IMR-90 (cell line): ENCODE results near the gene TRAPPC2B. TPM values are rescaled to one million over a fixed set of nuclear protein-coding genes. Genes with fewer than 3 reads are reported as not detected.

Source experiments
- ATAC-seq: fragments of 200-7000 bp; cut with Tn5 transposase; 2 replicates; pipeline ENCODE4 v1.9.1; 2020; ENCODE audit warnings: low read depth, mild to moderate bottlenecking, moderate library complexity
- BruUV-seq: library from RNA; stranded (reverse); fragments of 400-500 nt; replicated peaks from 2 replicates; lab custom pipeline; 2021; lab: Mats Ljungman, UMichigan
- CTCF ChIA-PET: fragments of 300-600 bp; formaldehyde crosslinking; extraction: SDS; loops from one replicate; lab custom pipeline; 2021; ENCODE audit warnings: antibody characterized with exemption; lab: Yijun Ruan, JAX
- POLR2A ChIA-PET: fragments of 300-600 bp; sonication (Branson Sonifier 250); formaldehyde crosslinking; loops from one replicate; lab custom pipeline; 2022; ENCODE audit warnings: antibody characterized with exemption; ENCODE audit not compliant: unreplicated experiment; lab: Charles Lee
- DNase-seq: peaks from one replicate; pipeline ENCODE4 v3.0.0; 2013
- H2AFZ ChIP-seq: replicated peaks from 2 replicates; pipeline ENCODE3; 2013; ENCODE audit warnings: low read length, mild to moderate bottlenecking; ENCODE audit not compliant: poor library complexity
- H2AK5ac ChIP-seq: 2 replicates; pipeline ENCODE4 v1.6.1; 2013; ENCODE audit warnings: low read depth, low read length, inconsistent platforms
- H2AK9ac ChIP-seq: replicated peaks from 2 replicates; pipeline ENCODE3; 2013; ENCODE audit warnings: mild to moderate bottlenecking, low read depth, low read length, moderate library complexity; ENCODE audit not compliant: poor library complexity
- H2BK120ac ChIP-seq: 2 replicates; pipeline ENCODE4 v1.6.1; 2013; ENCODE audit warnings: low read depth, low read length, inconsistent platforms
- H2BK15ac ChIP-seq: 3 replicates; pipeline ENCODE4 v1.6.1; 2013; ENCODE audit warnings: low read depth, low read length, inconsistent platforms
- H2BK20ac ChIP-seq: 2 replicates; pipeline ENCODE4 v1.6.1; 2013; ENCODE audit warnings: low read depth, mild to moderate bottlenecking, inconsistent platforms, low read length, moderate library complexity
- H2BK5ac ChIP-seq: 2 replicates; pipeline ENCODE4 v1.6.1; 2013; ENCODE audit warnings: mild to moderate bottlenecking, low read depth, low read length, inconsistent platforms; ENCODE audit not compliant: poor library complexity, severe bottlenecking
- H3K14ac ChIP-seq: replicated peaks from 2 replicates; pipeline ENCODE4 v1.6.1; 2013; ENCODE audit warnings: low read depth, low read length, inconsistent platforms
- H3K18ac ChIP-seq: 2 replicates; pipeline ENCODE4 v1.6.1; 2013; ENCODE audit warnings: low read depth, low read length, control low read depth
- H3K23ac ChIP-seq: 2 replicates; pipeline ENCODE4 v1.6.1; 2013; ENCODE audit warnings: low read depth, low read length, inconsistent platforms
- H3K27ac ChIP-seq: 2 replicates; pipeline ENCODE4 v1.5.1; 2013; ENCODE audit warnings: mild to moderate bottlenecking, control low read depth, low read length; ENCODE audit not compliant: insufficient read depth
- H3K27me3 ChIP-seq: 2 replicates; pipeline ENCODE4 v1.6.1; 2013; ENCODE audit warnings: low read length; ENCODE audit not compliant: control insufficient read depth, insufficient read depth
- H3K36me3 ChIP-seq: 2 replicates; pipeline ENCODE4 v1.6.1; 2013; ENCODE audit warnings: low read length, mixed read lengths; ENCODE audit not compliant: control insufficient read depth, insufficient read depth
- H3K4ac ChIP-seq: 2 replicates; pipeline ENCODE4 v1.6.1; 2013; ENCODE audit warnings: low read depth, low read length, inconsistent platforms
- H3K4me1 ChIP-seq: 2 replicates; pipeline ENCODE4 v1.6.1; 2013; ENCODE audit warnings: low read length, mixed read lengths; ENCODE audit not compliant: control insufficient read depth, insufficient read depth
- H3K4me2 ChIP-seq: 2 replicates; pipeline ENCODE4 v1.6.1; 2013; ENCODE audit warnings: low read depth, mild to moderate bottlenecking, control low read depth, low read length, moderate library complexity
- H3K4me3 ChIP-seq: 2 replicates; pipeline ENCODE4 v1.5.1; 2013; ENCODE audit warnings: low read depth, mild to moderate bottlenecking, control low read depth, low read length, moderate library complexity; ENCODE audit not compliant: insufficient read depth
- H3K56ac ChIP-seq: 2 replicates; pipeline ENCODE4 v1.6.1; 2013; ENCODE audit warnings: low read length, inconsistent platforms; ENCODE audit not compliant: insufficient read depth; ENCODE audit errors: extremely low read depth
- H3K79me1 ChIP-seq, 2 experiments: 2 replicates each; pipeline ENCODE4 v1.6.1; 2013; ENCODE audit warnings: low read length in 2 of 2, inconsistent platforms in 1 of 2, low read depth in 1 of 2
- H3K9ac ChIP-seq: 2 replicates; pipeline ENCODE4 v1.6.1; 2013; ENCODE audit warnings: low read depth, low read length, control low read depth
- H3K9me1 ChIP-seq: 2 replicates; pipeline ENCODE4 v1.6.1; 2013; ENCODE audit warnings: low read length, inconsistent platforms; ENCODE audit not compliant: insufficient read depth
- H3K9me3 ChIP-seq: 2 replicates; pipeline ENCODE4 v1.6.1; 2013; ENCODE audit warnings: low read length; ENCODE audit not compliant: control insufficient read depth, insufficient read depth
- H4K20me1 ChIP-seq: 2 replicates; pipeline ENCODE4 v1.6.1; 2013; ENCODE audit warnings: low read length, inconsistent platforms; ENCODE audit not compliant: insufficient read depth
- H4K5ac ChIP-seq: 2 replicates; pipeline ENCODE4 v1.6.1; 2013; ENCODE audit warnings: mild to moderate bottlenecking, low read depth, low read length, control low read depth
- H4K8ac ChIP-seq, 2 experiments: 2 replicates each; pipeline ENCODE4 v1.6.1; 2013; ENCODE audit warnings: low read depth in 2 of 2, low read length in 2 of 2, control low read depth in 1 of 2, inconsistent platforms in 1 of 2
- H4K91ac ChIP-seq: 2 replicates; pipeline ENCODE4 v1.6.1; 2013; ENCODE audit warnings: low read depth, low read length, inconsistent platforms; ENCODE audit not compliant: insufficient read depth
- BHLHE40 ChIP-seq: fragments of 150-350 bp; IDR thresholded peaks from 2 replicates; pipeline ENCODE4 v1.6.1; 2016; ENCODE audit warnings: mild to moderate bottlenecking, low read depth, low read length
- CEBPB ChIP-seq: IDR thresholded peaks from 2 replicates; pipeline ENCODE4 v1.6.1; 2012; ENCODE audit warnings: low read depth, low read length, improper control_type of control experiment
- CHD1 ChIP-seq: IDR thresholded peaks from 2 replicates; pipeline ENCODE4 v1.6.1; 2012; ENCODE audit warnings: low read depth, low read length, improper control_type of control experiment
- FOS ChIP-seq: fragments of 150-350 bp; IDR thresholded peaks from 2 replicates; pipeline ENCODE4 v1.6.1; 2016; ENCODE audit warnings: low read depth, low read length
- MAFK ChIP-seq: IDR thresholded peaks from 2 replicates; pipeline ENCODE4 v1.6.1; 2012; ENCODE audit warnings: low read depth, low read length, improper control_type of control experiment
- MAZ ChIP-seq: IDR thresholded peaks from 2 replicates; pipeline ENCODE4 v1.6.1; 2012; ENCODE audit warnings: low read depth, mild to moderate bottlenecking, low read length, improper control_type of control experiment, moderate library complexity, borderline replicate concordance
- MXI1 ChIP-seq: IDR thresholded peaks from 2 replicates; pipeline ENCODE4 v1.6.1; 2012; ENCODE audit warnings: low read depth, mild to moderate bottlenecking, low read length, moderate library complexity, borderline replicate concordance
- RAD21 ChIP-seq: IDR thresholded peaks from 2 replicates; pipeline ENCODE4 v1.6.1; 2012; ENCODE audit warnings: low read length, improper control_type of control experiment
- RCOR1 ChIP-seq: IDR thresholded peaks from 2 replicates; pipeline ENCODE4 v1.6.1; 2012; ENCODE audit warnings: mild to moderate bottlenecking, low read length, improper control_type of control experiment; ENCODE audit not compliant: insufficient replicate concordance
- RFX5 ChIP-seq: IDR thresholded peaks from 2 replicates; pipeline ENCODE4 v1.8.0; 2012; ENCODE audit warnings: low read depth, mild to moderate bottlenecking, low read length, moderate library complexity
- SMC3 ChIP-seq: fragments of 150-350 bp; IDR thresholded peaks from 2 replicates; pipeline ENCODE4 v1.6.1; 2016; ENCODE audit warnings: low read depth, mild to moderate bottlenecking, antibody characterized with exemption, low read length, moderate library complexity
- dilution Hi-C: fragments of 300-500 bp; cut with HindIII; formaldehyde crosslinking; loops from one replicate; pipeline ENCODE4 v1.14.3; 2018; ENCODE audit warnings: low sequenced_read_pairs; ENCODE audit not compliant: unreplicated experiment
- in situ Hi-C: fragments of 300-500 bp; cut with MboI; formaldehyde crosslinking; loops from 3 replicates; pipeline ENCODE4 v1.14.3; 2019; ENCODE audit warnings: low sequenced_read_pairs, inconsistent platforms, mixed read lengths
- intact Hi-C: fragments of 100-400 bp; cut with micrococcal nuclease; formaldehyde crosslinking; loops from 2 replicates; pipeline ENCODE4 v1.10.0; 2022
- polyA plus RNA-seq, 3 experiments: library from polyadenylated mRNA; depleted of rRNA; stranded (reverse); fragments of >200 nt; gene quantifications; 2 replicates each; pipeline ENCODE4 v1.2.3, GENCODE V29; 2012; ENCODE audit warnings: low replicate concordance in 1 of 3
- total RNA-seq: library from RNA; depleted of rRNA; stranded (reverse); fragments of >200 nt; gene quantifications from 2 replicates; pipeline ENCODE4 v1.2.3, GENCODE V29; 2012
- TF ChIP-seq, protein P1 (sequence below): fragments of 150-350 bp; IDR thresholded peaks from 2 replicates; pipeline ENCODE4 v1.6.1; 2016; ENCODE audit warnings: low read depth, mild to moderate bottlenecking, low read length, moderate library complexity, borderline replicate concordance
- TF ChIP-seq, protein P2 (sequence below): conservative IDR thresholded peaks from 2 replicates; pipeline ENCODE4 v1.5.1; 2012; ENCODE audit warnings: mild to moderate bottlenecking, low read depth, low read length, improper control_type of control experiment

The TRAPPC2B gene
- total and polyA plus RNA-seq, 2 of the 4 experiments (the other 2 are of a cell fraction) = 14.9 to 20.4 TPM

DNA sequence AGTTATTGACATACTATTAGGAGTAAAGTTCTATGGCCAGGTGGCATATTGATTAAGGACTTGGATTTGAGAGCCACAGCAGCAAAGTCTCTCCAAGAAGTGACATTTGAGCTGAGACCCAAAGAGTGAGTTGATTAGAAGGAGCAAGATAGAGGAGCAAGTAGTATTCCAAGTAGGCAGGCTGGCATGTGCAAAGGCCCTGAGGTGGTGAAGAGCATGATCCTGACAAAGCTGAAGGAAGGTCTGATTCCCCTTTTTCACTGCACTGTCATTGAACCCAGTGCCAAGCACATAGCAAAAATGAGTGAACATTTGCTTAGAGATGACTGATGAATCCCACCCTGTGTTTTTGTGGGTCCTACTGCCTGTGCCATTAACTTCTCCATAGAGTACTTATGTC is 38.4 kb upstream of the TRAPPC2B start:
- no peak for ATAC-seq
- H3K79me1 ChIP-seq = peaks cover 16 to 59% of the 10 kb centered on the region in 2 experiments
- ChIA-PET POLR2A (no interaction called here), CTCF (no interaction called here)
- peaks cover 46% of the 10 kb centered on the region for H3K36me3 ChIP-seq
- H2AK5ac ChIP-seq = no peak overlapping the region
- H2AFZ ChIP-seq = no peak overlapping the region
- intact Hi-C loops = no loop called here
- in situ Hi-C loops = no loop called here
- H2BK15ac ChIP-seq = no peak overlapping the region
- H3K14ac ChIP-seq = no peak overlapping the region
- H3K9me3 ChIP-seq = peaks cover 5% of the 10 kb centered on the region; the same call in 1 of the 2 replicates
- no peak overlapping the region for H3K23ac ChIP-seq
- no TSS peak for BruUV-seq
- H2BK20ac ChIP-seq = no peak overlapping the region
- no peak overlapping the region for H3K4me2 ChIP-seq
- 0 out of 2 replicates have a peak, but pooled peaks cover 7% of the 10 kb centered on the region for H4K20me1 ChIP-seq
- no peaks in the 10 kb centered on the region for H3K27me3 ChIP-seq
- no peak overlapping the region for H2BK5ac ChIP-seq
- peaks cover 11% of the 10 kb centered on the region for H3K4me1 ChIP-seq
- no peak overlapping the region for H2AK9ac ChIP-seq
- no peak overlapping the region for H3K56ac ChIP-seq
- H4K8ac ChIP-seq = no peak overlapping the region
- dilution Hi-C loops = no loop called here
- no peak overlapping the region for H3K4ac ChIP-seq
- no peak overlapping the region for H2BK120ac ChIP-seq
- H3K27ac ChIP-seq = no peak overlapping the region
- no peak for DNase-seq
- H3K9me1 ChIP-seq = peaks cover 15% of the 10 kb centered on the region
- no peak overlapping the region for H4K5ac ChIP-seq
- no peak overlapping the region for H3K9ac ChIP-seq
- no peak overlapping the region for H4K91ac ChIP-seq
- no peak for TF ChIP-seq SMC3
- TF ChIP-seq, protein P1, sequence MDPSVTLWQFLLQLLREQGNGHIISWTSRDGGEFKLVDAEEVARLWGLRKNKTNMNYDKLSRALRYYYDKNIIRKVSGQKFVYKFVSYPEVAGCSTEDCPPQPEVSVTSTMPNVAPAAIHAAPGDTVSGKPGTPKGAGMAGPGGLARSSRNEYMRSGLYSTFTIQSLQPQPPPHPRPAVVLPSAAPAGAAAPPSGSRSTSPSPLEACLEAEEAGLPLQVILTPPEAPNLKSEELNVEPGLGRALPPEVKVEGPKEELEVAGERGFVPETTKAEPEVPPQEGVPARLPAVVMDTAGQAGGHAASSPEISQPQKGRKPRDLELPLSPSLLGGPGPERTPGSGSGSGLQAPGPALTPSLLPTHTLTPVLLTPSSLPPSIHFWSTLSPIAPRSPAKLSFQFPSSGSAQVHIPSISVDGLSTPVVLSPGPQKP = no peak
- no peak for TF ChIP-seq FOS
- TF ChIP-seq BHLHE40 = no peak
- TF ChIP-seq, protein P2, sequence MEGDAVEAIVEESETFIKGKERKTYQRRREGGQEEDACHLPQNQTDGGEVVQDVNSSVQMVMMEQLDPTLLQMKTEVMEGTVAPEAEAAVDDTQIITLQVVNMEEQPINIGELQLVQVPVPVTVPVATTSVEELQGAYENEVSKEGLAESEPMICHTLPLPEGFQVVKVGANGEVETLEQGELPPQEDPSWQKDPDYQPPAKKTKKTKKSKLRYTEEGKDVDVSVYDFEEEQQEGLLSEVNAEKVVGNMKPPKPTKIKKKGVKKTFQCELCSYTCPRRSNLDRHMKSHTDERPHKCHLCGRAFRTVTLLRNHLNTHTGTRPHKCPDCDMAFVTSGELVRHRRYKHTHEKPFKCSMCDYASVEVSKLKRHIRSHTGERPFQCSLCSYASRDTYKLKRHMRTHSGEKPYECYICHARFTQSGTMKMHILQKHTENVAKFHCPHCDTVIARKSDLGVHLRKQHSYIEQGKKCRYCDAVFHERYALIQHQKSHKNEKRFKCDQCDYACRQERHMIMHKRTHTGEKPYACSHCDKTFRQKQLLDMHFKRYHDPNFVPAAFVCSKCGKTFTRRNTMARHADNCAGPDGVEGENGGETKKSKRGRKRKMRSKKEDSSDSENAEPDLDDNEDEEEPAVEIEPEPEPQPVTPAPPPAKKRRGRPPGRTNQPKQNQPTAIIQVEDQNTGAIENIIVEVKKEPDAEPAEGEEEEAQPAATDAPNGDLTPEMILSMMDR = no peak
- no peak for TF ChIP-seq MAFK
- TF ChIP-seq CEBPB = no peak
- TF ChIP-seq RAD21 = no peak
- TF ChIP-seq RCOR1 = no peak
- no peak for TF ChIP-seq RFX5
- TF ChIP-seq CHD1 = no peak
- no peak for TF ChIP-seq MXI1
- TF ChIP-seq MAZ = no peak
- no peak overlapping the region for H3K18ac ChIP-seq
- H3K4me3 ChIP-seq = no peak overlapping the region
